Stimulated activated CD8-positive, alpha-beta memory T cell treated with anti-CD3 and anti-CD28 coated beads, Interleukin-7, amount 100 ng/mL, for 24 hours (primary cell): ENCODE measurements around the gene FSTL5.
"Not testable (repeated sequence)": the region's sequence is repeated elsewhere in the genome, so short reads cannot be mapped to it uniquely, and the experiment has no call there.

ENCODE experiments used
- DNase-seq: peaks from one replicate; pipeline ENCODE4 v3.0.0-alpha.2; 2020; ENCODE audit warnings: low read depth

FSTL5 gene

GRCh38 chr4:162103908-162104307 is 59.9 kb downstream of the FSTL5 start:
- not testable (repeated sequence) for DNase-seq

GRCh38 chr4:162102713-162103112 is 61.1 kb downstream of the FSTL5 start:
- DNase-seq: no peak

- DNase-seq: no peak
Measured at GRCh38 chr4:162101337-162101736, 62.5 kb downstream of the FSTL5 start.

GRCh38 chr4:162075726-162076125 is 88.1 kb downstream of the FSTL5 start:
- DNase-seq: no peak

GRCh38 chr4:162061214-162061613 is 102.6 kb downstream of the FSTL5 start:
- no peak for DNase-seq

GRCh38 chr4:162059656-162060055 is 104.1 kb downstream of the FSTL5 start:
- no peak for DNase-seq

GRCh38 chr4:162056990-162057389 is 106.8 kb downstream of the FSTL5 start:
- DNase-seq: no peak

GRCh38 chr4:162046135-162046534 is 117.7 kb downstream of the FSTL5 start:
- DNase-seq: no peak

GRCh38 chr4:162038112-162038511 is 125.7 kb downstream of the FSTL5 start:
- no peak for DNase-seq

- no peak for DNase-seq
Measured at GRCh38 chr4:162017863-162018262, 145.9 kb downstream of the FSTL5 start.

GRCh38 chr4:162016991-162017390 is 146.8 kb downstream of the FSTL5 start:
- DNase-seq: no peak

- DNase-seq: no peak
Measured at GRCh38 chr4:162016219-162016618, 147.6 kb downstream of the FSTL5 start.

GRCh38 chr4:162015090-162015489 is 148.7 kb downstream of the FSTL5 start:
- DNase-seq: no peak

GRCh38 chr4:162011089-162011488 is 152.7 kb downstream of the FSTL5 start:
- no peak for DNase-seq

- DNase-seq: no peak
Measured at GRCh38 chr4:162010362-162010761, 153.4 kb downstream of the FSTL5 start.

- DNase-seq: no peak
Measured at GRCh38 chr4:161992317-161992716, 171.5 kb downstream of the FSTL5 start.

- no peak for DNase-seq
Measured at GRCh38 chr4:161991811-161992210, 172.0 kb downstream of the FSTL5 start.

GRCh38 chr4:161990721-161991120 is 173.1 kb downstream of the FSTL5 start:
- DNase-seq: no peak

- no peak for DNase-seq
Measured at GRCh38 chr4:161988946-161989345, 174.9 kb downstream of the FSTL5 start.

- no peak for DNase-seq
Measured at GRCh38 chr4:161987611-161988010, 176.2 kb downstream of the FSTL5 start.

GRCh38 chr4:161952382-161952781 is 211.4 kb downstream of the FSTL5 start:
- DNase-seq: no peak

- no peak for DNase-seq
Measured at GRCh38 chr4:161949946-161950725, 213.7 kb downstream of the FSTL5 start.

- DNase-seq: no peak
Measured at GRCh38 chr4:161948026-161948770, 215.6 kb downstream of the FSTL5 start.
